HepG2 (cell line): ENCODE data around the gene GYS1. TPM values are rescaled to one million over a fixed set of nuclear protein-coding genes. Genes with fewer than 3 reads are reported as not detected.
"Not testable (repeated sequence)": the region's sequence is repeated elsewhere in the genome, so short reads cannot be mapped to it uniquely, and the experiment has no call there.

ENCODE experiments used
- ATAC-seq: fragments of 200-7000 bp; cut with Tn5 transposase; 3 replicates; pipeline ENCODE4 v1.9.1; 2020; ENCODE audit warnings: mild to moderate bottlenecking, moderate library complexity
- BruUV-seq: library from RNA; stranded (reverse); fragments of 400-500 nt; replicated peaks from 2 replicates; lab custom pipeline; 2021; lab: Mats Ljungman, UMichigan
- CTCF ChIA-PET: fragments of 300-600 bp; formaldehyde crosslinking; extraction: SDS; loops from one replicate; lab custom pipeline; 2021; ENCODE audit warnings: low total read pairs, inconsistent platforms, low intra/inter-chr PET ratio; lab: Yijun Ruan, JAX
- POLR2A ChIA-PET: fragments of 350-600 bp; sonication (Branson Sonifier 250); formaldehyde crosslinking; loops from one replicate; lab custom pipeline; 2020; ENCODE audit warnings: antibody characterized with exemption, inconsistent platforms; lab: Yijun Ruan, JAX
- DNase-seq: peaks from one replicate; pipeline ENCODE4 v3.0.0-alpha.2; 2015; ENCODE audit warnings: low spot score
- FAIRE-seq: peaks from 3 replicates; lab custom pipeline; 2011; peaks lifted over from hg19 to GRCh38; lab: Jason Lieb, UNC
- H2AFZ ChIP-seq: one replicate; pipeline ENCODE4 v1.6.1; 2011; ENCODE audit warnings: low read length, inconsistent platforms
- H3K27ac ChIP-seq: fragments of 300-600 bp; 3 replicates; pipeline ENCODE4 v1.8.0; 2011; ENCODE audit warnings: mixed run types, mild to moderate bottlenecking, mixed read lengths, low read length, inconsistent platforms; ENCODE audit not compliant: insufficient read depth; ENCODE audit errors: extremely low read length
- H3K27me3 ChIP-seq, 2 experiments: fragments of 200-600 bp in 1 of 2; 2 replicates in 1 of 2; 3 replicates in 1 of 2; pipeline versions ENCODE4 v1.6.0 to v1.8.0; 2011; ENCODE audit warnings: low read length in 2 of 2, mild to moderate bottlenecking in 2 of 2, moderate library complexity in 2 of 2, inconsistent platforms in 1 of 2; ENCODE audit not compliant: insufficient read depth in 2 of 2, control insufficient read depth in 1 of 2
- H3K36me3 ChIP-seq, 2 experiments: fragments of 200-600 bp in 1 of 2; replicated peaks in 1 of 2; 2 replicates in 1 of 2; 3 replicates in 1 of 2; pipeline versions ENCODE4 v1.5.1 to v1.8.0; 2011; ENCODE audit warnings: low read length in 2 of 2, inconsistent platforms in 1 of 2; ENCODE audit not compliant: insufficient read depth in 2 of 2, control insufficient read depth in 1 of 2
- H3K4me1 ChIP-seq: 2 replicates; pipeline ENCODE4 v1.5.1; 2012; ENCODE audit warnings: low read length, inconsistent platforms; ENCODE audit not compliant: insufficient read depth
- H3K4me2 ChIP-seq: 2 replicates; pipeline ENCODE4 v1.6.0; 2011; ENCODE audit warnings: low read depth, low read length, inconsistent platforms
- H3K4me3 ChIP-seq, 3 experiments: fragments of 200-600 bp in 1 of 3; sonication (generic), shearing (Covaris generic) in 1 of 3; replicated peaks in 1 of 3; 2 replicates each; pipeline ENCODE4 v1.5.1; 2011 to 2016; ENCODE audit warnings: low read length in 3 of 3, inconsistent platforms in 2 of 3, low read depth in 2 of 3, mild to moderate bottlenecking in 2 of 3, control low read depth in 1 of 3, mixed read lengths in 1 of 3; ENCODE audit not compliant: insufficient read depth in 1 of 3
- H3K79me2 ChIP-seq: one replicate; pipeline ENCODE4 v1.6.1; 2011; ENCODE audit warnings: low read length, inconsistent platforms; ENCODE audit not compliant: insufficient read depth
- H3K9ac ChIP-seq: 2 replicates; pipeline ENCODE4 v1.6.0; 2011; ENCODE audit warnings: mild to moderate bottlenecking, low read depth, low read length, inconsistent platforms; ENCODE audit not compliant: insufficient read depth
- H3K9me3 ChIP-seq: 2 replicates; pipeline ENCODE4 v1.5.1; 2012; ENCODE audit warnings: mild to moderate bottlenecking, low read length
- H4K20me1 ChIP-seq: 2 replicates; pipeline ENCODE4 v1.6.0; 2011; ENCODE audit warnings: inconsistent platforms, mild to moderate bottlenecking, low read length, moderate library complexity; ENCODE audit not compliant: insufficient read depth
- ATF1 ChIP-seq: IDR thresholded peaks from 2 replicates; pipeline ENCODE4 v1.6.1; 2016; ENCODE audit warnings: mild to moderate bottlenecking, control low read depth
- ATF2 ChIP-seq: sonication (generic); formaldehyde crosslinking; IDR thresholded peaks from 2 replicates; pipeline ENCODE4 v1.4.0; 2020; ENCODE audit warnings: missing genetic modification reagents
- ATF7 ChIP-seq, 2 experiments: fragments of 450-650 bp in 1 of 2; sonication (generic) in 1 of 2; formaldehyde crosslinking in 1 of 2; IDR thresholded peaks; 2 replicates each; pipeline versions ENCODE4 v1.4.0 to v1.6.1; 2016 to 2020; ENCODE audit warnings: antibody characterized with exemption in 1 of 2, mild to moderate bottlenecking in 1 of 2, missing genetic modification reagents in 1 of 2
- CREB1 ChIP-seq, 2 experiments: fragments of 450-650 bp in 1 of 2; IDR thresholded peaks; 2 replicates each; pipeline ENCODE4 v1.6.1; 2016 to 2017; ENCODE audit warnings: control low read depth in 1 of 2, mild to moderate bottlenecking in 1 of 2, missing compliant biosample characterization in 1 of 2, missing genetic modification characterization in 1 of 2
- CREM ChIP-seq, 2 experiments: sonication (generic) in 1 of 2; formaldehyde crosslinking in 1 of 2; IDR thresholded peaks; 2 replicates each; pipeline versions ENCODE4 v1.4.0 to v1.6.1; 2016 to 2020; ENCODE audit warnings: antibody characterized with exemption in 1 of 2, mild to moderate bottlenecking in 1 of 2, missing genetic modification reagents in 1 of 2
- CTCF ChIP-seq: sonication (generic); formaldehyde crosslinking; IDR thresholded peaks from 2 replicates; pipeline ENCODE4 v1.5.0; 2020; ENCODE audit warnings: mild to moderate bottlenecking, missing genetic modification reagents, moderate library complexity
- HDAC2 ChIP-seq: sonication (generic); formaldehyde crosslinking; IDR thresholded peaks from 2 replicates; pipeline ENCODE4 v1.4.0; 2020; ENCODE audit warnings: missing genetic modification reagents
- HOXA3 ChIP-seq: sonication (generic); formaldehyde crosslinking; IDR thresholded peaks from 2 replicates; pipeline ENCODE4 v1.5.0; 2020; ENCODE audit warnings: missing genetic modification reagents
- KDM1A ChIP-seq: IDR thresholded peaks from 2 replicates; pipeline ENCODE4 v1.6.1; 2016; ENCODE audit warnings: missing compliant biosample characterization
- NFYB ChIP-seq: sonication (generic); formaldehyde crosslinking; IDR thresholded peaks from 2 replicates; pipeline ENCODE4 v1.4.0; 2020; ENCODE audit warnings: missing genetic modification reagents
- NFYC ChIP-seq: IDR thresholded peaks from 2 replicates; pipeline ENCODE4 v1.6.1; 2016; ENCODE audit warnings: missing genetic modification reagents, missing compliant biosample characterization
- NR2C2 ChIP-seq: sonication (generic); formaldehyde crosslinking; IDR thresholded peaks from 2 replicates; pipeline ENCODE4 v1.4.0; 2020; ENCODE audit warnings: missing genetic modification reagents, mild to moderate bottlenecking, moderate library complexity, borderline replicate concordance
- RFXAP ChIP-seq: sonication (generic); formaldehyde crosslinking; IDR thresholded peaks from 2 replicates; pipeline ENCODE4 v1.4.0; 2020; ENCODE audit warnings: missing genetic modification reagents, borderline replicate concordance
- STAG1 ChIP-seq: sonication (generic); formaldehyde crosslinking; IDR thresholded peaks from 2 replicates; pipeline ENCODE4 v1.4.0; 2020; ENCODE audit warnings: missing genetic modification reagents
- WGBS: methylation state at CpG from one replicate; pipeline ENCODE4 v1.1.6; 2017; ENCODE audit warnings: low lambda C conversion rate; 5-methylcytosine and 5-hydroxymethylcytosine counted together
- in situ Hi-C: cut with HindIII; loops from 2 replicates; pipeline ENCODE4 v1.10.0; 2017; ENCODE audit warnings: low pct_unique_long_range_greater_than_20kb; ENCODE audit not compliant: extremely low pct_ligation_motif_present
- intact Hi-C: fragments of 100-400 bp; cut with micrococcal nuclease; formaldehyde crosslinking; loops from one replicate; pipeline ENCODE4 v1.10.0; 2022; ENCODE audit not compliant: unreplicated experiment
- polyA plus RNA-seq, 8 experiments: library from polyadenylated mRNA; depleted of rRNA in 3 of 8; stranded (reverse) in 7 of 8; unstranded in 1 of 8; fragments of >200 nt; fragmentation: Illumina TruSeq in 4 of 8; extraction: Trizol in 4 of 8; gene quantifications; 2 replicates each; pipeline versions ENCODE4 v1.2.1 to v1.2.3, GENCODE V29; 2011 to 2016; ENCODE audit warnings: low read depth in 4 of 8, missing spikeins in 1 of 8, mixed read lengths in 1 of 8; ENCODE audit not compliant: insufficient read depth in 1 of 8
- total RNA-seq, 5 experiments: library from RNA; depleted of rRNA; stranded (reverse); fragments of >200 nt; fragmentation: Illumina TruSeq; extraction: Trizol; gene quantifications; 2 replicates each; pipeline ENCODE4 v1.2.3, GENCODE V29; 2016; ENCODE audit warnings: low read depth in 1 of 5

The GYS1 gene
- total and polyA plus RNA-seq, 2 of the 13 experiments (the other 11 are each of a cell fraction or from before 2014, with no cell fraction given): 18.4 to 42.1 TPM

GRCh38 chr19:49036815-49037214, 43.7 kb upstream of the GYS1 start, which contains the start of gene CGB1 (continued):
- TF ChIP-seq KDM1A (CRISPR knock-in tag): peak; percentile 67; the same call in 1 of the 2 replicates
- peak; percentile 42; the same call in 1 of the 2 replicates for TF ChIP-seq HDAC2 (CRISPR knock-in tag)
- TF ChIP-seq RFXAP: peak; percentile 74; the same call in 1 of the 2 replicates
- 0 out of 2 replicates have a peak, but pooled peaks have one; percentile 31 for TF ChIP-seq HOXA3

- H3K4me1 ChIP-seq; in situ Hi-C loops; H3K9ac ChIP-seq; H2AFZ ChIP-seq; H4K20me1 ChIP-seq; FAIRE-seq; H3K4me3 ChIP-seq; POLR2A ChIA-PET; H3K36me3 ChIP-seq; BruUV-seq; H3K27me3 ChIP-seq; H3K79me2 ChIP-seq; H3K27ac ChIP-seq; CTCF ChIA-PET; H3K4me2 ChIP-seq; intact Hi-C loops; H3K9me3 ChIP-seq; TF ChIP-seq ATF7, CREM (CRISPR knock-in tag; IDR thresholded peaks at IDR 0.05): not testable (repeated sequence)
- ATAC-seq (peak; percentile 77), DNase-seq (peak; percentile 62)
- WGBS: 15% methylated on average over 23 of the region's 28 CpGs
- TF ChIP-seq STAG1 (CRISPR knock-in tag): 0 out of 2 replicates have a peak, but pooled peaks have one; percentile 14
- peak; percentile 31; the same call in 1 of the 2 replicates for TF ChIP-seq ATF2 (CRISPR knock-in tag)
- peak; percentile 40; the same call in 1 of the 2 replicates for TF ChIP-seq ATF7 (IDR thresholded peaks at IDR 0.05)
- peak; percentile 47; the same call in 1 of the 2 replicates for TF ChIP-seq CREM (IDR thresholded peaks at IDR 0.05)
- TF ChIP-seq NFYB (CRISPR knock-in tag): peak; percentile 77
- peak; percentile 82 for TF ChIP-seq NFYC (CRISPR knock-in tag)
- peak; percentile 20; the same call in 1 of the 2 replicates for TF ChIP-seq NR2C2 (CRISPR knock-in tag)
- TF ChIP-seq KDM1A (CRISPR knock-in tag): peak; percentile 18; the same call in 1 of the 2 replicates
- TF ChIP-seq CREB1 (IDR thresholded peaks at IDR 0.05): peak; percentile 87
- peak; percentile 64 for TF ChIP-seq CREB1 (CRISPR knock-in tag; IDR thresholded peaks at IDR 0.05)
- 0 out of 2 replicates have a peak, but pooled peaks have one; percentile 40 for TF ChIP-seq ATF1 (CRISPR knock-in tag)
- TF ChIP-seq CTCF (CRISPR knock-in tag): peak; percentile 61
Observed at GRCh38 chr19:49031642-49032301, 38.7 kb upstream of the GYS1 start, which contains the start of gene CGB2. Gene CGB2, plus strand, starts transcription at chr19:49031890. Its CDS starts 206 bp downstream, at chr19:49032096.
